ENCODE results near the gene BANK1. TPM values are rescaled to one million over a fixed set of nuclear protein-coding genes. Genes with fewer than 3 reads are reported as not detected.

BANK1 gene
- total RNA-seq, 1 donor from 2014 or later, result not detected

GRCh38 chr4:101967697-101968346 lies 177.3 kb downstream of the BANK1 start:
- Mint-ChIP-seq H3K36me3 (ENCODE audit: low read depth) (no peaks in the 10 kb centered on the region), H3K27me3 (no peaks in the 10 kb centered on the region), H3K4me1 (no peaks in the 10 kb centered on the region), H3K9me3 (no peaks in the 10 kb centered on the region), H3K27ac (no peak overlapping the region), H3K4me3 (no peak overlapping the region)
- intact Hi-C loops (cut with micrococcal nuclease), result no loop called here
- DNase-seq, result no peak

- H3K27me3 Mint-ChIP-seq, result no peaks in the 10 kb centered on the region
- H3K9me3 Mint-ChIP-seq, result no peaks in the 10 kb centered on the region
- no peak for DNase-seq
- H3K36me3 Mint-ChIP-seq (ENCODE audit: low read depth), result no peaks in the 10 kb centered on the region
- H3K27ac Mint-ChIP-seq, result no peak overlapping the region
- H3K4me3 Mint-ChIP-seq, result no peak overlapping the region
- H3K4me1 Mint-ChIP-seq, result no peaks in the 10 kb centered on the region
- intact Hi-C loops (cut with micrococcal nuclease), result no loop called here
These were observed 177.8 kb downstream of the BANK1 start for GRCh38 chr4:101968364-101968763.

GRCh38 chr4:101969965-101970364 lies 179.4 kb downstream of the BANK1 start:
- no peaks in the 10 kb centered on the region for H3K4me1 Mint-ChIP-seq
- H3K27me3 Mint-ChIP-seq, result no peaks in the 10 kb centered on the region
- H3K9me3 Mint-ChIP-seq, result no peaks in the 10 kb centered on the region
- no peak overlapping the region for H3K27ac Mint-ChIP-seq
- H3K36me3 Mint-ChIP-seq (ENCODE audit: low read depth), result no peaks in the 10 kb centered on the region
- no peak overlapping the region for H3K4me3 Mint-ChIP-seq
- DNase-seq, result no peak
- intact Hi-C loops (cut with micrococcal nuclease), result no loop called here

- no peak overlapping the region for H3K4me3 Mint-ChIP-seq
- no peaks in the 10 kb centered on the region for H3K36me3 Mint-ChIP-seq (ENCODE audit: low read depth)
- no peaks in the 10 kb centered on the region for H3K27me3 Mint-ChIP-seq
- intact Hi-C loops (cut with micrococcal nuclease), result no loop called here
- no peaks in the 10 kb centered on the region for H3K4me1 Mint-ChIP-seq
- DNase-seq, result no peak
- H3K9me3 Mint-ChIP-seq, result no peaks in the 10 kb centered on the region
- H3K27ac Mint-ChIP-seq, result no peak overlapping the region
These were observed 180.1 kb downstream of the BANK1 start for GRCh38 chr4:101970547-101971155.

GRCh38 chr4:101972791-101973190 lies 182.3 kb downstream of the BANK1 start:
- no peaks in the 10 kb centered on the region for H3K9me3 Mint-ChIP-seq
- H3K36me3 Mint-ChIP-seq (ENCODE audit: low read depth), result no peaks in the 10 kb centered on the region
- no peaks in the 10 kb centered on the region for H3K27me3 Mint-ChIP-seq
- no peaks in the 10 kb centered on the region for H3K4me1 Mint-ChIP-seq
- intact Hi-C loops (cut with micrococcal nuclease), result no loop called here
- H3K4me3 Mint-ChIP-seq, result no peak overlapping the region
- no peak for DNase-seq
- H3K27ac Mint-ChIP-seq, result no peak overlapping the region

GRCh38 chr4:101973361-101973760 lies 182.8 kb downstream of the BANK1 start:
- Mint-ChIP-seq H3K4me3 (no peak overlapping the region), H3K36me3 (ENCODE audit: low read depth) (no peaks in the 10 kb centered on the region), H3K27me3 (no peaks in the 10 kb centered on the region), H3K9me3 (no peaks in the 10 kb centered on the region), H3K4me1 (no peaks in the 10 kb centered on the region), H3K27ac (no peak overlapping the region)
- intact Hi-C loops (cut with micrococcal nuclease), result no loop called here
- DNase-seq, result no peak

- Mint-ChIP-seq H3K4me3 (no peak overlapping the region), H3K9me3 (no peaks in the 10 kb centered on the region), H3K27me3 (peaks cover 2% of the 10 kb centered on the region), H3K4me1 (no peaks in the 10 kb centered on the region), H3K36me3 (ENCODE audit: low read depth) (no peaks in the 10 kb centered on the region), H3K27ac (no peak overlapping the region)
- DNase-seq, result no peak
- intact Hi-C loops (cut with micrococcal nuclease), result no loop called here
These were observed 186.5 kb downstream of the BANK1 start for GRCh38 chr4:101977076-101977475.

GRCh38 chr4:101981756-101982155 lies 191.2 kb downstream of the BANK1 start:
- Mint-ChIP-seq H3K4me3 (no peak overlapping the region), H3K4me1 (no peaks in the 10 kb centered on the region), H3K27me3 (peaks cover 2% of the 10 kb centered on the region), H3K27ac (no peak overlapping the region), H3K36me3 (ENCODE audit: low read depth) (no peaks in the 10 kb centered on the region), H3K9me3 (no peaks in the 10 kb centered on the region)
- intact Hi-C loops (cut with micrococcal nuclease), result no loop called here
- no peak for DNase-seq

- no peaks in the 10 kb centered on the region for H3K4me1 Mint-ChIP-seq
- no peak for DNase-seq
- no peak overlapping the region for H3K4me3 Mint-ChIP-seq
- H3K27ac Mint-ChIP-seq, result no peak overlapping the region
- no peaks in the 10 kb centered on the region for H3K9me3 Mint-ChIP-seq
- intact Hi-C loops (cut with micrococcal nuclease), result no loop called here
- no peaks in the 10 kb centered on the region for H3K36me3 Mint-ChIP-seq (ENCODE audit: low read depth)
- peaks cover 5% of the 10 kb centered on the region for H3K27me3 Mint-ChIP-seq
These were observed 193.3 kb downstream of the BANK1 start for GRCh38 chr4:101983835-101984234.

GRCh38 chr4:101987623-101988243 lies 197.2 kb downstream of the BANK1 start:
- Mint-ChIP-seq H3K4me1 (no peaks in the 10 kb centered on the region), H3K36me3 (ENCODE audit: low read depth) (no peaks in the 10 kb centered on the region), H3K4me3 (no peak overlapping the region), H3K27me3 (peaks cover 5% of the 10 kb centered on the region), H3K27ac (no peak overlapping the region), H3K9me3 (no peaks in the 10 kb centered on the region)
- no peak for DNase-seq
- intact Hi-C loops (cut with micrococcal nuclease), result no loop called here

GRCh38 chr4:101989551-101989950 lies 199.0 kb downstream of the BANK1 start:
- H3K27me3 Mint-ChIP-seq, result peaks cover 5% of the 10 kb centered on the region
- H3K9me3 Mint-ChIP-seq, result no peaks in the 10 kb centered on the region
- no peaks in the 10 kb centered on the region for H3K4me1 Mint-ChIP-seq
- no peak overlapping the region for H3K27ac Mint-ChIP-seq
- no peak for DNase-seq
- intact Hi-C loops (cut with micrococcal nuclease), result no loop called here
- no peak overlapping the region for H3K4me3 Mint-ChIP-seq
- no peaks in the 10 kb centered on the region for H3K36me3 Mint-ChIP-seq (ENCODE audit: low read depth)

GRCh38 chr4:101992446-101992845 lies 201.9 kb downstream of the BANK1 start:
- intact Hi-C loops (cut with micrococcal nuclease), result no loop called here
- no peaks in the 10 kb centered on the region for H3K9me3 Mint-ChIP-seq
- no peaks in the 10 kb centered on the region for H3K36me3 Mint-ChIP-seq (ENCODE audit: low read depth)
- peaks cover 6% of the 10 kb centered on the region for H3K27me3 Mint-ChIP-seq
- no peak for DNase-seq
- H3K4me3 Mint-ChIP-seq, result no peak overlapping the region
- H3K27ac Mint-ChIP-seq, result no peak overlapping the region
- no peaks in the 10 kb centered on the region for H3K4me1 Mint-ChIP-seq

- Mint-ChIP-seq H3K27ac (no peak overlapping the region), H3K4me1 (no peaks in the 10 kb centered on the region), H3K36me3 (ENCODE audit: low read depth) (no peaks in the 10 kb centered on the region), H3K9me3 (no peaks in the 10 kb centered on the region), H3K4me3 (no peak overlapping the region), H3K27me3 (peaks cover 7% of the 10 kb centered on the region)
- DNase-seq, result no peak
- intact Hi-C loops (cut with micrococcal nuclease), result no loop called here
These were observed 202.7 kb downstream of the BANK1 start for GRCh38 chr4:101993002-101993841.

Measured in activated CD4-positive, alpha-beta T cell treated with anti-CD3 and anti-CD28 coated beads, Interleukin-2, amount 10 ng/mL, durations not matched to agents 24 days and 14 days (primary cell).